ENCODE data around the gene TM9SF2.

TM9SF2 gene

GRCh38 chr13:99587021-99587420 is 85.7 kb downstream of the TM9SF2 start:
- no peaks in the 10 kb centered on the region for H3K79me2 ChIP-seq (ENCODE audit: insufficient read depth, low read length)
- no peak for TF ChIP-seq EZH2 (IDR thresholded peaks at IDR 0.05; ENCODE audit: borderline replicate concordance, low read length)
- TF ChIP-seq, protein P1, sequence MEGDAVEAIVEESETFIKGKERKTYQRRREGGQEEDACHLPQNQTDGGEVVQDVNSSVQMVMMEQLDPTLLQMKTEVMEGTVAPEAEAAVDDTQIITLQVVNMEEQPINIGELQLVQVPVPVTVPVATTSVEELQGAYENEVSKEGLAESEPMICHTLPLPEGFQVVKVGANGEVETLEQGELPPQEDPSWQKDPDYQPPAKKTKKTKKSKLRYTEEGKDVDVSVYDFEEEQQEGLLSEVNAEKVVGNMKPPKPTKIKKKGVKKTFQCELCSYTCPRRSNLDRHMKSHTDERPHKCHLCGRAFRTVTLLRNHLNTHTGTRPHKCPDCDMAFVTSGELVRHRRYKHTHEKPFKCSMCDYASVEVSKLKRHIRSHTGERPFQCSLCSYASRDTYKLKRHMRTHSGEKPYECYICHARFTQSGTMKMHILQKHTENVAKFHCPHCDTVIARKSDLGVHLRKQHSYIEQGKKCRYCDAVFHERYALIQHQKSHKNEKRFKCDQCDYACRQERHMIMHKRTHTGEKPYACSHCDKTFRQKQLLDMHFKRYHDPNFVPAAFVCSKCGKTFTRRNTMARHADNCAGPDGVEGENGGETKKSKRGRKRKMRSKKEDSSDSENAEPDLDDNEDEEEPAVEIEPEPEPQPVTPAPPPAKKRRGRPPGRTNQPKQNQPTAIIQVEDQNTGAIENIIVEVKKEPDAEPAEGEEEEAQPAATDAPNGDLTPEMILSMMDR (IDR thresholded peaks at IDR 0.05; ENCODE audit: low read length) = no peak
- H3K27me3 ChIP-seq (ENCODE audit: insufficient read depth, low read length) = no peaks in the 10 kb centered on the region
- no peaks in the 10 kb centered on the region for H3K4me1 ChIP-seq (ENCODE audit: insufficient read depth, low read length, severe bottlenecking)
- H4K20me1 ChIP-seq (ENCODE audit: insufficient read depth, low read length) = no peaks in the 10 kb centered on the region
- H3K9me2 ChIP-seq (ENCODE audit: low read depth, low read length) = no peaks in the 10 kb centered on the region
- no peaks in the 10 kb centered on the region for H3K9me3 ChIP-seq (ENCODE audit: low read length)
- no peak overlapping the region for H3K4me2 ChIP-seq (ENCODE audit: low read length)
- H3K4me3 ChIP-seq (ENCODE audit: low read depth, low read length, poor library complexity, severe bottlenecking) = no peak overlapping the region
- H3F3A ChIP-seq (ENCODE audit: insufficient read depth, low read length) = no peaks in the 10 kb centered on the region
- no peak overlapping the region for H2AFZ ChIP-seq (ENCODE audit: low read length)
- no peaks in the 10 kb centered on the region for H3K36me3 ChIP-seq (ENCODE audit: insufficient read depth, low read length)
- no peak overlapping the region for H3K9ac ChIP-seq (ENCODE audit: low read length)
- no peak overlapping the region for H3K27ac ChIP-seq (ENCODE audit: low read depth, low read length, poor library complexity, severe bottlenecking)

DNA sequence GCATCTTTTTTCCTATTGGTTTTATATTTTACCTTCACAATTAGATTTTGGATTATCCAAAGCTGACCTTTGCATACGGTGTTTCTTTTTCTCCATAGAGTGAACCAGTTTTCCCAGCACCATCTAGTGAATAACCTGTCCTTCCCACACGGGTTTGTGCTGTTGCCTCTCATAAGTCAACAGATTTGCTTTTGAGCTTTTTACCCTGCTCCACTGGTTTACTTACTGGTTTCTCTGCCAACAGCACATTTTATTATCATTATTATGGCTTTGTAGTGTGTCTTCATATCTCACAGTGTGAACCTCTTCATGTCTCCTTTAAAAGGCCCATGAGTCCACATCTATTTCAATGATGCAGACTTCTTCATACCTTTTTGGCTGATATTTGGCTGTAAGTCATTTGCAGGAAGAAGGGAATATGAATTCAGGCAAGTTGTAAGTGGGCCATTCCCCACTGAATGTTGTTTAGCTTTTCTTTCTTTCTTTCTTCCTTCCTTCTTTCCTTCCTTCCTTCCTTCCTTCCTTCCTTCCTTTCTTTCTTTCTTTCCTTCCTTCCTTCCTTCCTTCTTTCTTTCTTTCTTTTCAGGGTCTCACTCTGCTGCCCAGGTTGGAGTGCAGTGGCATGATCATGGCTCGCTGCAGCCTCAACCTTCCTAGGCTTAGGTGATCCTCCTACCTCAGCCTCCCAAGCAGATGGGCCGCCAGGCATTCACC is 86.8 kb downstream of the TM9SF2 start:
- Histone ChIP-seq H3F3A (ENCODE audit: insufficient read depth, low read length) (no peaks in the 10 kb centered on the region), H3K4me2 (ENCODE audit: low read length) (no peak overlapping the region), H3K27ac (ENCODE audit: low read depth, low read length, poor library complexity, severe bottlenecking) (no peak overlapping the region), H3K36me3 (ENCODE audit: insufficient read depth, low read length) (no peaks in the 10 kb centered on the region), H3K9me2 (ENCODE audit: low read depth, low read length) (no peaks in the 10 kb centered on the region), H3K4me3 (ENCODE audit: low read depth, low read length, poor library complexity, severe bottlenecking) (no peak overlapping the region), H2AFZ (ENCODE audit: low read length) (no peak overlapping the region), H3K27me3 (ENCODE audit: insufficient read depth, low read length) (no peaks in the 10 kb centered on the region), H4K20me1 (ENCODE audit: insufficient read depth, low read length) (no peaks in the 10 kb centered on the region), H3K9me3 (ENCODE audit: low read length) (no peaks in the 10 kb centered on the region), H3K79me2 (ENCODE audit: insufficient read depth, low read length) (no peaks in the 10 kb centered on the region), H3K9ac (ENCODE audit: low read length) (no peak overlapping the region), H3K4me1 (ENCODE audit: insufficient read depth, low read length, severe bottlenecking) (no peaks in the 10 kb centered on the region)
- TF ChIP-seq, protein P1 (IDR thresholded peaks at IDR 0.05; ENCODE audit: low read length) = no peak
- TF ChIP-seq EZH2 (IDR thresholded peaks at IDR 0.05; ENCODE audit: borderline replicate concordance, low read length) = no peak

- Histone ChIP-seq H3K4me3 (ENCODE audit: low read depth, low read length, poor library complexity, severe bottlenecking) (no peak overlapping the region), H3K79me2 (ENCODE audit: insufficient read depth, low read length) (no peaks in the 10 kb centered on the region), H3K9me3 (ENCODE audit: low read length) (no peaks in the 10 kb centered on the region), H3K9me2 (ENCODE audit: low read depth, low read length) (no peaks in the 10 kb centered on the region), H2AFZ (ENCODE audit: low read length) (no peak overlapping the region), H3K4me2 (ENCODE audit: low read length) (no peak overlapping the region), H3K36me3 (ENCODE audit: insufficient read depth, low read length) (no peaks in the 10 kb centered on the region), H4K20me1 (ENCODE audit: insufficient read depth, low read length) (no peaks in the 10 kb centered on the region), H3K27ac (ENCODE audit: low read depth, low read length, poor library complexity, severe bottlenecking) (no peak overlapping the region), H3F3A (ENCODE audit: insufficient read depth, low read length) (no peaks in the 10 kb centered on the region), H3K27me3 (ENCODE audit: insufficient read depth, low read length) (no peaks in the 10 kb centered on the region), H3K4me1 (ENCODE audit: insufficient read depth, low read length, severe bottlenecking) (no peaks in the 10 kb centered on the region), H3K9ac (ENCODE audit: low read length) (no peak overlapping the region)
- no peak for TF ChIP-seq EZH2 (IDR thresholded peaks at IDR 0.05; ENCODE audit: borderline replicate concordance, low read length)
- TF ChIP-seq, protein P1 (IDR thresholded peaks at IDR 0.05; ENCODE audit: low read length) = no peak
Observed at GRCh38 chr13:99589575-99589974, 88.3 kb downstream of the TM9SF2 start.

Measured in OCI-LY1 (cell line).